Activated CD8-positive, alpha-beta memory T cell treated with anti-CD3 and anti-CD28 coated beads for 36 hours (primary cell): ENCODE data around the gene COL5A2. TPM values are rescaled to one million over a fixed set of nuclear protein-coding genes. Genes with fewer than 3 reads are reported as not detected.

ENCODE experiments used
- CTCF ChIA-PET: fragments of 350-600 bp; sonication (Branson Sonifier 250); formaldehyde crosslinking; loops from one replicate; lab custom pipeline; 2021; ENCODE audit warnings: antibody characterized with exemption; lab: Charles Lee
- POLR2A ChIA-PET: fragments of 350-600 bp; sonication (Branson Sonifier 250); formaldehyde crosslinking; loops from one replicate; lab custom pipeline; 2021; ENCODE audit warnings: antibody characterized with exemption; lab: Charles Lee
- total RNA-seq, 2 experiments: library from RNA; stranded (reverse); gene quantifications; one replicate each; pipeline ENCODE4 v1.2.3, GENCODE V29; 2021

Gene COL5A2
- total RNA-seq, 2 experiments from 2014 or later, result 1.4 to 1.5 TPM

DNA sequence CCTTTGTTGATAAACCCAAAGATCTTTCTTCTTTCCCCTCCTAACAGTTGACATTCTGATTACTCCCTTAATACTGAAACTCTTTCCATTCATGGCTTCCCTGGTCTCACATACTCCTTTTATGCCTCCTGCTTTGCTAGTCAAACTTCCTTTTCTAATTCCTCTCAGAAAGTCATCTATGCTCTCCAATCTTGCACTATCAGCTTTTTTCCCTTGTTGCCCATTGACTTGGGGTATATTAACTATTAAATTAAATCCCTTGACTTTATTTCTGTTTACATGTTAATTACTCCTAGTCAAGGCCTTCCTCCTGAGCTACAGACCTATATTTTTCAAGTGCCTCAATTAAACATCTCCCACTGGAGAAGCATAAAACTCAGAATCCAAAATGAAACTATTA lies 3.6 kb upstream of the COL5A2 start:
- POLR2A ChIA-PET, result no interaction called here
- CTCF ChIA-PET, result no interaction called here

DNA sequence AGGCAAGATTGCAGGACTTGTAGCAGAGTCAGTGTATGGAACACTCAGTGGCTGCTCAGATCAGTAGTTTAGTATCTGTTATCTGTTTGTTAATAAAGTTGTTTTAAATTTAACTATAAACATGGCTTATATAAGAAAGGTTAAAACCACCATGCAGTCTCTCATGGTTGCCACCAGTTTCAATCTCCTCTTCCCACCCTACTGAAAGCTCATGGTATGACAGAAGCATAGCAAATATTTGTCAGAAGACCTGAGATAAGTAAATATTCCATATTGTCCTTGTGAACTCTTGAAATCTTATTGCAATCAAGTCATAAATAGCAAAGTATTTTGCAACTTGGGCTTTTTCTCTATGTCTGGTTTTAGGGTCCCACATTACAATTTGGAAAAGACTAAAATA lies 2.1 kb upstream of the COL5A2 start:
- POLR2A ChIA-PET, result no interaction called here
- CTCF ChIA-PET, result no interaction called here

DNA sequence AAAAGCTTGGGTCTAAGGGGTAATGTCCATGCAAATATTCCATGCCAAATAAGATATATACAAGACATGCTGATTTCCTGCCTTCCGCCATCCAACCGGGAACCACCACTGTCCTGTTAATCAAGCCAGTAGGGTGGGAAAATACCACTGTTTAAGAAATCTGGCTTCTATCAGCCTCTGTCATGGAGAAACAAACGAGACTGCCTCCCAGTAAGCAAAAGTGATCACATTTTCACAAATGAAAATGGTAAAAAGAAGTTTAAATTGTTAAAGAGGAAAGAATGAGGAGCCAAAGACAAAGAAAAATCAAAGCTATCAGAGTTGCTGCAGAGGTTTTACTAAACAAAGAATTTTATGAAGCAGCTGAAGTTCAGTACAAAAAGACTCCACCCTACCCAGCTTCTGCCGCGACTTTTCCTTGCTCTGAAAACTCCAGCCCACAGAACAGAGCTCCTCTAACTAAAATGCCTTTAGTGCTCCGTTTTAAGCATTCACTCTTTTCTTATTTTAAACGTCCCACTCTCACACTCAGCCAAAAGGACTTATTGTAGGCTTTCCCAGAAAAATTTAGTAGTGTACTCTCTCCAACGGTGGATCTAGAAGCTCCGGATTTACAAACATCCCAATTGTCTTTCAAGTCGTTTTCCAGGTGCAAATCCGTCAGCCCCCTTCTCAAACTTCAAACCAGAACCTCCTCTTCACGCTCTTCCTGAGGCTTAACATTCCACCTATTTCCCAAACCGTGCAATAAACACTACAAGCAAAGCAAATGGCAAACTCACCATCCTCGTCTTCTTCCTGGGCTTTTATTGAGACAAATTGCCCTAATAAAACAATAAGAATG lies 613 bp downstream of the COL5A2 start:
- ChIA-PET CTCF (interaction anchor here (0.7 kb wide), 1 partner anchor 199 kb away, joined by 4 read pairs; no protein-coding TSS in a partner anchor), POLR2A (no interaction called here)

DNA sequence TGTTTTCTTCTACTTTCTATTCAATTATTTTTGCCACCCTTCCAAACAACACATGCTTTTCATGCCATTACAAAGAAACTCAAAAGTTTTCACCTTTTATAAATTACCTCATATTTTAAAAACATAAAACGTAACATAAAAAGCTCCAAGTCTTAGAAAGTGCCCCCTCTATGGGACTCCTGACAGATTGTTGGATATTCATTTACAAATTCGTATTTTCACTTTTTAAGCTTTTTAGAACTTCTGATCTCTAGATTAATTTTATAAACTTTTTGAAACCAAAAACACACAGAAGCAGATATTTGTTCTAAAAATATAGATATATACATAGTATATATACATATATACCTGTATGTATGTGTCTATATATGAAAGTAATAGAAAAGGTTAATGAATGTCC lies 1.5 kb downstream of the COL5A2 start:
- ChIA-PET POLR2A (no interaction called here), CTCF (interaction anchor here (0.7 kb wide), 1 partner anchor 200 kb away, joined by 4 read pairs; no protein-coding TSS in a partner anchor)

DNA sequence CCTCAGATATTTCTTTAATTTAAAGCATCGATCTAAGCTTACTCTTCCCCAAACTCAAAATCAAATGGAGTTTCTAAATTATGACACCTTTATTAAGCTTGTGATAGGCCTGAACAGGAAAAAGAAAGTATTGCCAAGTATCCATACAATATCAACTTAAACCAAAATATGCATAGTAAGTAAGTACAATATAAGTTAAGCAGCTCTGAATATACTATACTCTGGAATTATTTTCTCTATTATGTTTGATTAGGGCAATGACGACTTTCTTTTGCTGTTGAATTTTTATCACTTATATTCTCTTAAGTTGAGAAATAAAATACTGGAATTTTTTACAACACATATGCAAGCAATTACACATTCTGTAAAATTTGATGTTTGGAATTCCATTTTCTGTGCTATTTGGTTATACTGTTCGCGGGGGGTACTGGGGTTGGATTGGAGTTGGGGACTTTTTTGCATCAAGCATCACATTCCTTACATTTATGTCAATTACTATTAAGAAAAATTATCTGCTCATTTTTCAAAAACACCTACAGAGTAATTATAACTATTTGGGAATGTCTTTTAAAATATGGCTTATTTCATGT lies 2.2 kb downstream of the COL5A2 start:
- ChIA-PET CTCF (interaction anchor here (1.1 kb wide), 1 partner anchor 34 kb away, joined by 3 read pairs; no protein-coding TSS in a partner anchor), POLR2A (no interaction called here)

DNA sequence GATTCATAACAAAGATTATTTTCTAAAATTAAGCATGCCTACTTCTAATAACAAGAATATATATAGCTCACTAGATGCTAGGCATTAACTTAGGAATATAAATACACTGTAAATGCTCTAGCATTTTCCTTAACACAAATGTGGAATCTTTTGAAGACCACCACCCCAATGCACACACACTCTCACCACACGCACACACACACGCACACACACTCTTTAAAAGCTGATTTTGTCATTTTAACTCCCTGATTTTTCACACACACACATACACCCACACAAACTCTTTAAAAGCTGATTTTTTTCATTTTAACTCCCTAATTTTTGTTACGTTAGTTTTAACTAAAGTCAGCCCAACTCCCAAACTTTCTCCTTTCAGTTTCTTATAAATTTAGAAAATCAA lies 3.0 kb downstream of the COL5A2 start:
- ChIA-PET POLR2A (no interaction called here), CTCF (interaction anchor here (1.1 kb wide), 1 partner anchor 33 kb away, joined by 3 read pairs; no protein-coding TSS in a partner anchor)

DNA sequence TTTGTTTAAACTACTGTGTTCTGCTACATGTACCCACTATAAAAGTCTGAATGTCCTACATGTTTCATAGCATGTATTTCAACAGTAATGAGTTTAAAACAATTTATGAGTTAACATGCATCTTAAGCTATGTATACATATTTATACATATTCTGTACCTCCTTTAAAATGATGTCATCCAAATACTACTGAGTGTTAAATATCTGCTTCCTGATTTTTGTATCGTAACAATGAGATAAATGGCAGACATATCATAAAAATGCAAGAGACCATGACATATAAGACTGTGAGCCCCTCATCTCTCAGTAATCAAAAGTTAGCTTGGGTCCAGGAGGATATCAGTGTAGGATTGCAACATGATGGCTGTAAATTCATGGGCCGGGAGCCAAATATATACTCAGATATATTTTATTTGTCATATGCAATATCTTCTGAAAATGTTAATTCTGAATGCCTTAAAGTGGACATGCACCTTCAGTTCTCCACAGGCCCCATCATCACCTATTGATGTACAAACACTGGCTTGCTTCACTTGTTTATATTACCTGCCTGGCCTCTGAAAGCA lies 3.6 kb downstream of the COL5A2 start:
- POLR2A ChIA-PET, result no interaction called here

DNA sequence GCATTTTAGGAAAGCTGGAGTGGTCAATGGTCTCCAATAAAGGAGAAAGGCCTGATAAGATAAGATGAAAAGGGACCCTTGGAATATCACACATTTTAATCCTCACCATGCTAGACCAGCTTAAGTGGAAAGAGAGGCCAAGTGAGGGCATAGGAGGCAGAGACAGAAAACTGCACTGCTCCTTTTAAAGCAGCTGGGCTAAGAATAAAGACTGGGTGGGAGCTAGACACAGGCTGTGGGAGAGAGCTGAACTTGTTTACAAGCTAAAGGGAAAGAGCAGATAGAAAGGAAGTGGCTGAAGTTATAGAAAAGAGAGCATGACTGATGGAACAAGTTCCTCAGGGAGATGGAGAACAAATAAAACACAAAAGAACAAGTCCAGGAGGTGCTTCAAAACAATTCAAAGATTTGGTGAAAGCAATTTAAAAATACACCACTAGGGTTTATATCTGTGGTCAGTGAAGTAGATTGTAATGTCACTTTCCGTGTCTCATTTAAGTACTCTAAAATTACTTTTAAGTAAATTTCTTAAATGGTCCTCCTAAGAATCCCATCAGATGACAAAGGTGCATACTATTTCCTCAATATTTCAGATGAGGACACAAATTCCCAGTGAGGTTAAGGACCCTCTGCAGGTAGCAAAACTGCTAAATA lies 7.5 kb downstream of the COL5A2 start:
- ChIA-PET POLR2A (no interaction called here), CTCF (no interaction called here)

More for the DNA sequence above, 3.6 kb downstream of the COL5A2 start:
- CTCF ChIA-PET, result no interaction called here

DNA sequence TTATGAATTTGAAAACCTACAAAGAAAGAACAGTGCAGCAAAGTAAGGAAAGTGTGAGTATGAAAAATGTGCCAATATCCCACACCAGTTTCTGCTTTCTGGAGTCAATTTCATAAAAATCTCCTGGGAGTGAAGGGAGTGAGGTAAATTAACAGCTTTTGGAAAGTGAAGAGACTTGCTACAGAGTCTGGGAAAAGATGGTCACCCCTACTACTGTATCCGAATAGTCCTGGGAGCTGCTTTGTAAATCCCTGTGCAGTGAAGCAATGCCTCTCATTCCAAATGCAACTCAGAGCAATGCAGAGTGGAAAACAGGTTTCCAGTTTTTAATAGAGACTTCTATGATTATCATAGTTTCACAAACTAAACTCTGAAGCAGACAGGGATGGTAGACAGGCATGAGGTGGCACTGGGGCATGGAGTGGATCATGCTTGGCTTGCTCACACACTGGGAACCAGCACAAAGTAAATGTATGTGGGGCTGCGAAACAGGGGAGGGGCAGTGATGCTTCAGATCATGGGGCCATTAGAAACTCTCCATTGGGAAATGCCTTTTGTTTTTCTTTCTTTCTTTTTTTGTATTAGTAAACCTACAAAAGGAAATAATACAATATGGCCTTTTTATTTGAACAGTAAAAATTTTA lies 10.6 kb downstream of the COL5A2 start:
- POLR2A ChIA-PET, result no interaction called here
- CTCF ChIA-PET, result no interaction called here

DNA sequence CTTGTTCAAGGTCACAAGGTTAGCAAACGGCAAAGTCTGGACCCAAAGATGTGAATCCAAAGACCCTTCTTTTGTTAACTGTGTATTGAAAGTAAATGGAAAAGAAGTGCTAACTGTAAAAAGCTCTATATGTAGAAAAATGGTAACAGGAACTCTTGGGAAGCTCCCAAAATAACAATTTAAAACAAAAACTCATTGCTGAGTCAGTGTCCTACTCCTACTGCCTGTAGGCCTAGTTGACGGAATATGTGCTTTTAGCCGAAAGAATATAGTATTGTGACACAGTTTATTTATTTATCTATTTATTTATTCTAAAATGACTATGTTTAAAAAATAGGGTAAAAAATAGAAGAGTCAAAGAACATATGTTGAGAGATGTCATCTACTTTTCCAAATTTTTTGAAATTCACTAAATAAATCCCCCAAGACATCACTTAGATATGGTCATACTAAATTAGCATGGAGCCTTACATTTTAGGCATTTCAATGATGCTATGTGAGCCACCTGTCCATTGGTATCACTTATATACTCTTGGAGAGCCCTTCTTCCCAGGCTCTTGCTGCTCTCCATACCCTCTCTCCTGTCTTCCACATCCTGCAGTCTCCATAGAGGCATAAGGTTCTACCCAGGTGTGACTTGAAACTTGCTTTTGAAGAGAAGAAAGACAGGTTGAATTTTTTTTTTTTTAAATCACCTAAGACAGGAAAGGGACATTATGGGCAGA lies 13.7 kb downstream of the COL5A2 start:
- ChIA-PET POLR2A (no interaction called here), CTCF (no interaction called here)

DNA sequence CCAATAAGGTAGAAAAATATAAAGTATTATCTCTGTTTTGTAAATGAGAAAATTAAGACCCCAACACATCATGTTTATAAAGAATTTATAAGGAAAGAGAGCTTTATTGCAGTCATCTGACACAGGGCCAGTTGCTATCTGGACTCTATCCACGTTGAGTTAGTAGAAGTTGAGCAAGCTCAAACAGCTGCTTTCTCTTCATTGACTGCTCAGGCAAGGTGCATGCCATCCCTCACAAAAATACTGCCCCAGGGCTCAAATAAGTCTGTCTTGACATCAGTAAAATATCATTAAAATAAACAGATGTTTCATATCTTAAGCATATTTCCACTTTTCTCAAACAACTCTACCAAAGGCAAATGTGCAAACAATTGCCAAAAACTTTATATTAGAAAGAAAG lies 14.8 kb downstream of the COL5A2 start:
- CTCF ChIA-PET, result no interaction called here
- POLR2A ChIA-PET, result no interaction called here

DNA sequence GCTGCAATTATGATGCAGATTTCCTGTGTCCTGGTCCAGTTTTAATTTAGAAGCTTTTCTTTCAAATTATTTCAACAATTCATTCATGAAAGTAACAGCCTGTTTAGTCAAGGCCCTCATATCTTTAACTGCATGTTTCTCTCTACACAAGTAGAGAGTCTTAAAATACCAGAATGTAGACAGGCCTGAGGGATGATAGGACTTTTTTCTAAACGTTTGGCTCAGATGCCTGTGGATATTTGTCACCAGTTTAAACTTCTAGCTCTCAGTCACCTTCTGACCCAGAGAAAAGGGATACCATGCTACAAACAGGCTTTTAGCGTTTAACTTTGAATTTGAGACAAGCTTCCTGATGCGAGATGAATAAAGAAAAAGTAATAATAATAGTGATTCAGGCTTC lies 15.7 kb downstream of the COL5A2 start:
- POLR2A ChIA-PET, result no interaction called here
- CTCF ChIA-PET, result interaction anchor here (0.8 kb wide), 1 partner anchor 51 kb away, joined by 3 read pairs; no protein-coding TSS in a partner anchor

DNA sequence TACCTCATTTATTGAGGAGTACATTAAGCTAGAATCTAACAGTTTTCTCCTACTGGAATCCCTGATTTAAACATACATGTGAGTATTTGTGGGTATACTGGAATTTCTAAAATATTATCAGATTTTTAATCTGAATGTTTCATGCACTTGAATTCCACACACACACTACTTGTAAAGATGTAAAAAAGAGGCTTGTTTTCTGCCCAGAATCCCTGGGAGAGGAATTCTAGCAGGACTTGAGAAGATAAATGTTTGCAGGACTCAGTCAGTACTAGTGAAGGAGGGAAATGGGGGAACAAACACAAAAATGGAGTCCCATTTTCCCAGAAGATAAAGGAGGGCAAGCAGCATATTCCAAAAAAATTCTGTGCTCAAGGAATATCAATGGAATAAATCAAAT lies 17.0 kb downstream of the COL5A2 start:
- ChIA-PET CTCF (no interaction called here), POLR2A (no interaction called here)

DNA sequence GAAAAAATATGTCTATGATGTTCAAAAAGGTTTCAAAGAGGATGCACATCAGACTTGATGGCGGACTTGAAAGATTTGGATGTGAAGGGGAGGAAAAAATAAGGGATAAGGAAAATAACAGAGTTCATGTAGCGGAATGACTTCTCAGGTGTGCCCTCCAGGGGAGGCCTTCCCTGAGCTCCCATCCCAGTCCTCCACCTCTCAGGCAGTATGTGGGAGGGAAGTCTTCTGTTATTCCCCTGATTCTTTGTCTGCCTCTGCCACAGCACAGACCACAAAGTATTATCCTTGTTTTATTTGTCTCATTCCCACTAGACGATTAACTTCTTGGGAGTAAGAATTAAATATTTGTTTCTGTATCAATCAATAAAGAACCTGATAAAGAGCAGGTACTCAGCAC lies 17.7 kb downstream of the COL5A2 start:
- ChIA-PET POLR2A (no interaction called here), CTCF (no interaction called here)

DNA sequence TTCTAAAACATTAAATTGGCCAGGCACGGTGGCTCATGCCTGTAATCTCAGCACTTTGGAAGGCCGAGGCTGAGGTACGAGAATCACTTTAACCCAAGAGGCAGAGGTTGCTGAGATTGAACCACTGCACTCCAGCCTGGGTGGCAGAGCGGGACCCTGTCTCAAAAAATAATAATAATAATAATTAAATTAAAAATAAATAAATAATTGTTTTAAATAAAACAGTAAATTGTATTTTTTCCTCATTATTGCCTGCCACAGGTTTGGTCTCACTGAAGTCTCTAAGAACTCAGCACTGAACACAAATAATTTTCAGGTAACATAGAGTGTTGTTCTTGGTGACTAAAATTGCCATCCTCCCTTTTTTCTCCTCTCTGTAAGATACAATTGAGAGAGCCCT lies 19.8 kb downstream of the COL5A2 start:
- CTCF ChIA-PET, result no interaction called here
- POLR2A ChIA-PET, result no interaction called here

DNA sequence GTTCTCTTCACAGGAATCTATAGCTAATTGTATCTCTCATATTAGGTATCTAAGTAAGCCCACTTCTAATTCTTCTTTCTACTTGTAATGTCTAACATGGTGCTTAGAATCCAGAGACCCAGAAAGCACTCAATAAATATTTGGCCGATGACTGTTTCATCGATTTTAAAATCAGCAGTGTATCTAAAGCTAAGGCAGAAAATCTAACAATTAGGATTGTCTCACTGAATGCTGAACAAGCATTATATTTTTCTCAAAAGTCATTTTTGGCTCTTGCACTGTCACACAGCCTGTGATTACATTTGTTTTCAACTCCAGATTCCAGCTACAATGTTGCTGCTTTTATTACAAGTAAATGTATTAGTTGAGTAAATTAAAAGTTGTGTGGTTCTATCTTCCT lies 20.3 kb downstream of the COL5A2 start:
- POLR2A ChIA-PET, result no interaction called here
- CTCF ChIA-PET, result no interaction called here

DNA sequence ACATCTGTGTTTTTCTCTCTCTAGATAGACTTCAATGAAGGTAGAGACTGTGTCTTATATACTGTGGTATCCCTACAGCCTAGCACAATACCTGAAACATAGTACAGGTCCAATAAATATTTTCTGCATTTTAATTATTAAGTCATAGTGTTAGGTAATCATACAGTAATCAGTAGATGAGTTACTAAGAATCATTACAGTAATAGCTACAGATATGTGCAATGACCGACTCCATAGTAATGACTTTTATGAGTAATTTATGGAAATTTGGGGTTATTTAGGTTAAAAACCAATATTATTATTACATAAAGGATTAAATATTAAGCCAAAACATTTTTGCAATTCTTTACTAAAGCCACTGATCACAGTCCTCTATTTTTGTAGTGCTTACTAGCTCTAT lies 21.6 kb downstream of the COL5A2 start:
- ChIA-PET CTCF (no interaction called here), POLR2A (no interaction called here)

DNA sequence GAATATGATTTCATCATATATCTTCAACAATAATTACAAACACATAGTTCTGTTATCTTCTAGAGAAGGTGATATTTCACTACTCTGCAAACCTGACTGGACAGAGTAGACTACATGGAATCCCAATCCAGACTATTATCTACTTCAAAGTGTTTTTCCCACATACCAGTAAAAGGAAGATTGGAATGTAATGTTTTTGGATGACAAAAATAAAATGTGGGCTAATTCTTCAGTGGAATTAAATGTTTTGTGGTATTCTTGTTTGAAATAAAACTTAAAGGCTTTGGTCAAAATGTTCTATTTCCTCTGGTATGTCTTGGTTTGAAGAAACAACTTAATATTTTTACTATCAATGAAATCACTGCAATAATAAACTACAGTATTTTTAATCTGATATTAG lies 22.1 kb downstream of the COL5A2 start:
- CTCF ChIA-PET, result no interaction called here
- POLR2A ChIA-PET, result no interaction called here

DNA sequence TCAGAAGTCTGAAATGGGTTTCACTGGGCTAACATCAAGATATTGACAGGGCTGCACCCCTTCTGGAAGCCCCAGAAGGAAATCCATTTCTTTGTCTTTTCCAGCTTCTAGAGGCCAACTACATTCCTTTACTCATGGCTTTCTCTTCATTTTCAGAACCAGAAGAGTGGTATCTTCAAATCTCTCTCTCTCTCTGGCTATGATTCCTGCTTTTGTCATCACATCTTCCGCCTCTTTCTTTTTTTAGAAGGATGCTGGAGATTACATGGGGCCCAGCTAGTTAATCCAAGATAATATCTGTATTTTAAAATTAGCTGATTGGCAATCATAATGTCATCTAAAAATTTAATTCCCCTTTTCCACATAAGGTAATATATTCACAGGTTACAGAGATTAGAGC lies 23.8 kb downstream of the COL5A2 start:
- ChIA-PET POLR2A (no interaction called here), CTCF (no interaction called here)
